Middle frontal gyrus (tissue), 1 donor: ENCODE measurements around the gene CSF2RB.

Experiments
- DNase-seq: peaks from one replicate; pipeline ENCODE4 v3.0.0-alpha.2; 2015; ENCODE audit warnings: low spot score; ENCODE audit errors: extremely low spot score

CSF2RB gene

DNA sequence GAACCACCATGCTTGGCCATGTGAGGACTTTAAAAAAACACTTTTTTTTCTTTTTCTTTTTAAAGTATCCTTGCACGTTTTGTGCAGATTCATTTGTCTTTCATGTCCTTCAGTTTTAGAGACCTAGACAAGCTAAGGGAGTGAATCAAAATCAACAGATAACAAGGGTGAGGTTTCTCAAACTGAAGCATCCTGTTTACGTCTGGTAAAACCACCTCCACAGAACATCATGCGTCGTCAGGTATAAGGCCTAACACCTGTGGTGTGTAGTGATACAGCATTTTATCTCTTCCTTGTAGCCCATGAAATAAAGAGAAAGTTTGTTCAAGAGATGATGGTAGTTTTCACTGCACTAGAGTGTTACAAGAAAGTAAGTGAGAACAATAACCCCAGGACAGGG lies 26.3 kb upstream of the CSF2RB start:
- DNase-seq, result no peak

DNA sequence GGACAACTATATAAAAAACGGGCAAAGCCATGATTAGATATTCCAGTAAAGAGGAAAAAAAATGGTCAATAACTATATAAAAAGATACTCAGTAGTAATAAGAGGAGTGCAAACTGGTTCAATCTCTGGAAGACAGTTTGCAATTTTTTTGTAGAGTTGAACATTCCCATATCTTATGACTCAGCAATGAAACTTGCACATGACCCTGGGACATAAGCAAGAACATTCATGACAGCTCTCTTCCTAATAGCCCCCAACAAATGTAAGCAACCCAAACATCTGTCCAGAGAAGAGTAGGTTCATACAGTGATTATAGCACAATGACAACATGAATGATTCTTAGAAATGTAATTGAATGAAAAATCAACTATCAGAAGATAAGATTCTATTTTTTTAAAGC lies 21.8 kb upstream of the CSF2RB start:
- DNase-seq, result no peak

DNA sequence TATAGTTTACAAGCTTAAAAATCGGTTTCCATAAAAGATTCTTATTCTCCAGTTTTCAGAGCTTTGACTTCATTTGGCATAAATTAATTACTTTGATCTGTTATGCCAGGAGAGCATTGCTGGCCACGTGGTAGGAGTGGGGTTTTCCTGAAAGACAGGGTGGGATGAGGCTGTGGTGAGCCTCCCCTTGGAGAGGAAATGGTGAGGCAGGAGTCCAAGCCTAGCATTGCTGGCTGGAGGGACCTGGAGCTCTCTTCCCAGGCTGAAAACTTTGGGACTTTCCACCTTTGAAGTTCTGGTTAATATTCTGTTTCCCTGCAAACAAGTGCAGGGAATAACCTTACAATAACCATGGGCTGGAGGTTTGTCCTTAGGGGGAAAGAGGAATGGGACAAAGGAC lies 21.1 kb upstream of the CSF2RB start:
- no peak for DNase-seq

GRCh38 chr22:36893262-36893661 lies 20.2 kb upstream of the CSF2RB start:
- no peak for DNase-seq

- DNase-seq, result no peak
These were observed 19.2 kb upstream of the CSF2RB start for GRCh38 chr22:36894266-36894665.

DNA sequence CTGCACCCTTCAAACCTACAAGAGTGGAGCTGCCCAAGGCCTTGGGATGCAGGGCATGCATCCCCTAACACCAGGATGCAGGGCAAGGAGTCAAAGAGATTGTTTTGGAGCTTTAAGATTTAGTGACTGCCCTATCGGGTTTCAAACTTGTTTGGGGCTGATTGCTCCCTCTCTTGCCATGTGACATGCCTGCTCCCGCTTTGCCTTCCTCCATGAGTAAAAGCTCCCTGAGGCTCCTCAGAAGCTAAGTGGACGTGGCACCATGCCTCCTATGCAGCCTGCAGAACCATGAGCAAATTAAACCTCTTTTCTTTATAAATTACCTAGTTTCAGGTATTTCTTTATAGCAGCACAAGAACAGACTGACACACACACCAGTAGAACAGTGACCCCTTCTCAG lies 15.8 kb upstream of the CSF2RB start:
- DNase-seq, result no peak

- no peak for DNase-seq
These were observed 14.7 kb upstream of the CSF2RB start for GRCh38 chr22:36898690-36899089.

DNA sequence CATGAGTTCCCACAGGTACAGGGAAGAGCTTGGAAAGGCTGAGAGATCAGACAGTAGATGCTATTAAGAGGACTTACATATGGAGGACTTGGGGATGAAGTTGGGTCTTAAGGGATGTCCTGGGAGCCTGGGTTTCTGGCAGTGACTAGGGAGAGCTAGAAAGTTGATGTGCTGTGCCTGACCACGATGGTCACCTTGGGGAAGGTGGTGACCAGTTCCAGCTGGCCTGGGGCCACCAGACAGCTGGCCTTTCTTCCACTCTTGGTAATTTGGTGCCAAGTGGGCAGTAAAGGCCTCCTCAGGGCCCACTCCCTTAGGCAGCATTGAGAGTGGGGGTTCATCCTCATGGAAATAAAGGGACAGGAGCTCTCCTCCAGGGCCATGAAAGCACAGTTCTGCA lies 13.9 kb upstream of the CSF2RB start:
- DNase-seq, result no peak

DNA sequence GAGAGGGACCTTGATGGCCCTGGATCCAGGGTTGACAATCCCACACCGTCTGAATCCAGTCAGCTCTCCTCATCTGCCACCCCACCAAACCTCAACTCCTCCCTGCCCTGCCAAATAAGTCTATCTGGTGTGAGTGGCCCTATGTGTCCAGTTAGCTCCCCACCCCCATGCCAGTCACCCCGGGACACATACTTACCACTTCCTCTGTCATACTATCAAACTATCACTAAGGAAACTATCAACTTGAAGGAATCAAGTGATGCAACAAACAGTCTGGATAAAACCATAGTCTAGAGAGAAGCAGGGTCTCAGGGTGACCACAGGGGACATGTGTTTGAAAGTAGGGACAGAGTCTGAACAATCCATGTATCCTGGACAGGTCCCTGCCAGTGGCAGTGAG lies 13.2 kb upstream of the CSF2RB start:
- DNase-seq, result no peak

DNA sequence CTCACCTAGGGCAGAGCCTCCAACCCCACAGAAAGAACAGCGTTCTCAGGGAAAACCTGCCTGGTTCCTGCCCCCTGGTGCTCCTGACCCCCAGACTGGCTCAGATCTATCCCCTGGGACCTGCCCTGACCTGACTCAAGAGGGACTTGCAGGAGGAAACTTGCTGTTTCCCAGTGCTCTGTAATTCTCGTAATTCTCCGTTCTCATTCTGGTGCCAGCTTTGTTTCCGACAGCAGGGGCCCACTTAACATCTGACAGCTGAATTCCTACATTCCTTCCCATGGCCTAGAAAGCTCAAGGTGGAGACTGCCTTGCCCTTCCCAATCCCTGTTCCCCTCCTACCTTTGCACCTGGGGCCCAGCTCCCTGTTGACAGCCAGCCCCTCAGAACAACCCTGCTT lies 12.5 kb upstream of the CSF2RB start:
- no peak for DNase-seq

GRCh38 chr22:36901411-36902142 lies 11.9 kb upstream of the CSF2RB start:
- DNase-seq, result no peak

DNA sequence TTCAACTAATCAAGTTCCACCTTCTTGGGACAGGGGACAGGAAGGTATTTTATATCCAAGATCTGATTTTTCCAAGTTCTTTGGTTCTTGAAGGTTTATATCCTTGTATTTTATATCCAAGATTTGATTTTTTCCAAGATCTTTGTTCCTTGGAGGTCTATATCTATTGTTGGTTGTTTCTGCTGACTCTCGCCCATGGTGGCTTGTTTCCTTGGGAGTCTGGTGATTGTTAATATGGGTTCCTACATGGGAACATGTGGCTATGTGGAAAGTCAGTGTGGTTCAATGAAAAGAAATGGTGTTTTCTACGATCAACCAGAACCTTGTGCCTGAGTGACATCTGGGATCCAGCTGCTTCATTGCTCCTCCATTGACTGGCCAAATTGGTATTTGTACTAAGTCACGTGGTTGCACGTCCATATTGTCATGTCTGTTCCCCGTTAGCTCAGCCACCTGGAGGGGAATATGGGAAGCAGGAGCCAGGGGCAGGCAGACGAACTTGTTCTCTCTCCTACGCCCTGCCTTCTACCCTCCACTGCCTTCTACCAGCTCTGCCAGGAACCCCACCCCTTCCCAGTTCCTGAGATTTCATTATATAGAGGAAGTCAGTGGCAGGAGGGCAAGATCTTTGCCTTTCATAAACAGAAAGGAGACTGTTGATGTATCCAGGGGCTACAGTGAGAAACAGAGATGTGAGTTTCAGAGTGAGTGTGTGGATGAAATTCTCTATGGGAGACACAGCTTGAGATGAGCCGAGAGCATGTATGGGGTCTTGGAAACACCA lies 11.1 kb upstream of the CSF2RB start:
- no peak for DNase-seq

GRCh38 chr22:36904260-36904880 lies 9.1 kb upstream of the CSF2RB start:
- no peak for DNase-seq

DNA sequence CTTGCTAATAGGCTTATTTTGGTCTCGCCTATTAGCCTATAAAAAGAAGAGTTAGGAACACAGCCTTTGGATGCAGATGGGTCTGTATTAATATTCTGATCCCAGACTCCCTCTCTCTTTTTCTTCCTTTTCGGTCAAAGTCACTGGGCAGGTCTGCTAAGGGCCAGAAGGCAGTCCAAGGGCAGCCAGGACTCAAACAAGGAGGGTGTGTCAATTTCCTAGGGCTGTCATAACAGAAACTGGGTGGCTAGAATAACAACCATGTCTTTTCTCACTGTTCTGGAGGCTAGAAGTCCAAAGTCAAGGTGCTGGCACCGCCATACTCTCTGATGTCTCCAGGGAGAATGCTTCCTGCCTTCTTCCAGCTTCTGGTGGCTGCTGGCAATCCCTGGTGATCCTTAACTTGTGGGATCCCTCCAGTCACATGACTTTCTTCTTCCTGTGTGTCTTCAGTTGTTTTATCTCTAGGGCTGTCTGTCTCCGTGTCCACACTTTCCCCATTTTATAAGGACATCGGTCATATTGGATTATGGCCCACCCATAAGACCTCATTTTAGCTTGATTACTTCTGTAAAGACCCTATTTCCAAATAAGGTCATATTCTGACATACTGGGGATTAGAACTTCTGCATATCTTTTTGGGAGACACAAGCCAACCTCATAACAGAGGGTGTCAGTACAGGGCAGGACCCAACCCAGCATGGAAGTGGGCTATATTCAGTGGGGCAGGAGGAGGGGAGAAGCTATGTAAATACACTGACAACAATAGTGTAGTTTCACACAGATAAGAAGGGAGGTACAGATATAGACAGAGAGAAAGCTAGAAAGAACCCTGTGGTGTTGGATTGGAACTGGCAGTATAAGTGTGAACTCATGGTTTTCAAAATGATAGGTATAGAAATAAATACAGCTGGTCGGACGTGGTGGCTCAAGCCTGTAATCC lies 5.9 kb upstream of the CSF2RB start:
- no peak for DNase-seq

GRCh38 chr22:36910461-36910860 lies 3.0 kb upstream of the CSF2RB start:
- DNase-seq, result no peak

DNA sequence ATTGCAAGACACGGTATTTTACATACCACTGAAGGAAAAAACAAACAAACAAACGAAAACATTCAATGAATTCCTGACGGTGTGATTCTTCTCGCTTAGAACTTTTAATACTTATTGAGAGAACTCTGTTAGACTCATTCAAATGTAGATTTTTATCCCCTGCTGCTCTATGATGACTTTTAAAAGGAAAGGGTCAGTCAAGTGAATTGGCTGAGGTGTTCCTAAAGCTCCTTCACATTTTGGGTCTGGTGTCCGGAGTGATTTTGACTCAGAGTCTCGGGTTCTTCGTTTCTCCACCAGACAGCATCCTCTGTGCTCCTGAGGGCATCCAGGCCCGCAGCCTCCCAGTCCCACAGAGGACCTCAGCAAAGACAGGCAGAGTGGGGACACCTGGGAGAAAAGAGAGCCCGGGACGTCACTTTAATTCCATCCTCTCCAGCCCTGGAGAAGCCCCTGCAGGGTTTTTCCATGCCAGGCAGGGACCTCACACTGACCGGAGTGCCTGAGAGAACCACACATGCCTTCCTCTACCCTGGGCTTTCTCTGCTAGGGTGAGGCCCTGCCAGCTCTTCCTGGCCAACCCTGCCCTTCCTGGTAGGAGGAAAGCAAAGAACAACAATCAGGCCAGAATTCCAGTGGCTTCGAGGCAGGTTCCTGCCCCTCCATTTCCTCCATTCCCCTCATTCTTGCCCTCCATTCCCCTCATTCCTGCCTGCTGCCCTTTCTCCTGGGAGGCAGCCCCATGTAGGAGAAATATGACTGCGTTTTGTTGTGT lies 1.4 kb upstream of the CSF2RB start:
- DNase-seq, result no peak

- DNase-seq, result no peak
These were observed 568 bp upstream of the CSF2RB start for GRCh38 chr22:36912694-36913426.

- no peak for DNase-seq
These were observed 943 bp downstream of the CSF2RB start for GRCh38 chr22:36914390-36914752.

DNA sequence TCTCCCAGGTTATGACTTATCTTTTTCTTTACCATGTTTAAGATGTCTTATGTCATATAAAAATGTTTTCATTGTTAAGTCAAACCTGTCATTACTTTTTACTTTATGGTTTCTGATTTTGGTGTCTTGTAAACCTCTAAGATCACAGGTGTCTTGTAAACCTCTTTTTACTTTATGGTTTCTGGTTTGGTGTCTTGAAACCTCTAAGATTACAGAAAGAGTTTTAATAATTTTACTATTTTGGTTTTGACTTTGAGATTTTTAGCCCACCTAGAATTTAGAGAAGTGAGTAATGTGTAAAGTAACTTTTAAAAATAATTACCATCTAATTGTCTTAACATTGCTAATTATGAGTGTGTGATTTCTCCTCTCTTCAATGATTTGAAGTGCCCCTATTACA lies 2.6 kb downstream of the CSF2RB start:
- no peak for DNase-seq
